ENCODE results near the gene UNK.
"Not testable (repeated sequence)": the region's sequence is repeated elsewhere in the genome, so short reads cannot be mapped to it uniquely, and the experiment has no call there.

UNK gene

DNA sequence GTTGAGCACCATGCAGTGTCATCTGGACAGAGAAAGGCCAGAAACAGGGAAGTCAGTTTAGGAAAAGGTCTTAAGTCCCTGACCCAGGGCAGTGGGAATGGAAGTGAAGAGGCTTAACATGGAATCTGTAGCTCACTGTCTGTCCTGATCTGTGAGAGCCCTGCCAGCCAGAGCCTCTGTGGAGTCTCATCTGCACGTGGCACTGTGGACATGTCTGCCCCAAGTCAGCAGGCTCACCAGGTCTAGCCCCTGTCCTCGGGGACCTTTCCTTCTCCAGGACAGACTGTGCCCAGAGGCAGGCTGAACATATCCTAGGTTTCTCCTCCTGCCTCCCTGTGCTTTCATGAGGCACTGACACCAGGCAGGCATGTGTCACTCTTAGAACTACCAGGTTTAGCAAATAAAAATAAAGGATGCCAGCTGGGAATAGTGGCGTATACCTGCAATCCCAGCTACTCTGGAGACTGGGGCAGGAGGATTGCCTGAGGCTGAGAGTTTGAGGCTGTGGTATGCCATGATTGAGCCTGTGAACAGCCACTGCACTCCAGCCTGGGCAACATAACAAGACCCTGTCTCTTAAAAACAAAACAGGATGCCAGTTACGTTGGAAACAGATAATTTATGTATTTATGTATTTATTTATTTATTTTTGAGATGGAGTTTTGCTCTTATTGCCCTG, 22.4 kb downstream of the UNK start:
- DNase-seq = no peak

DNA sequence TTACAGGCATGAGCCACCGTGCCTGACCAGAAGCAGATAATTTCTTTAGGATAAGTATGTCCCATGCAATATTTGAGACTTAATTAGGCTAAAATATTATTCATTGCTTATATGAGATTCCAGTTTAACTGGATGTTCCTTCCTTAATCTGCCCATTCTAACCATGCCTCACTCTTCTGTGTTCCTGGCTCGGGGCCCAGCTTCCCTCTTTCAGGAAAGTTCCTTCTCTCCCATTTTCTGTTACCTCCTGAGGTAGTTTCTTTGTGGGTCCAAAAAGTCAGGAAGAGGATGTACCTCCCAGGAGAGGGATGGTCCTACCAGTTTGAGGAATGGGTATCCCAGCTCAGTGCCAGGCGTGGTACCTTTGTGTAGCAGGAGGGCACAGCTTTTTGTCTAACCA, 23.3 kb downstream of the UNK start:
- DNase-seq = no peak

DNA sequence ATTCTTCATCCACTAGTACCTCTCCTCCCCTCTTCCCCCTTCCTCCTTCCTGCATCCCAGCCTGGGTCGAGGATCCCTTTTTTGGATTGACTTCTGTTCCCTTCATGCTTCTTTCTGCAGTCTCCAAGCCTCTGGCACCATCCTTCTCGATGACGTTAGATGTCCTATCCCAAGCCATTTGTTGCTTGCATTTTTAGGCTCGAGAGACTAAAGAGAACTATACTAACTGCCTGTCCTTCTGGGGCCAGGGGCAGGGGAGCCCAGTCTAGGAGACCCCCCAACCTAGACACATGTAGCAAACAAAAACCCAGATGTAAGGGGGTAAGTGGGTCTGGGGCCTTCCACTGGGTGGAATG, 23.9 kb downstream of the UNK start:
- no peak for DNase-seq

DNA sequence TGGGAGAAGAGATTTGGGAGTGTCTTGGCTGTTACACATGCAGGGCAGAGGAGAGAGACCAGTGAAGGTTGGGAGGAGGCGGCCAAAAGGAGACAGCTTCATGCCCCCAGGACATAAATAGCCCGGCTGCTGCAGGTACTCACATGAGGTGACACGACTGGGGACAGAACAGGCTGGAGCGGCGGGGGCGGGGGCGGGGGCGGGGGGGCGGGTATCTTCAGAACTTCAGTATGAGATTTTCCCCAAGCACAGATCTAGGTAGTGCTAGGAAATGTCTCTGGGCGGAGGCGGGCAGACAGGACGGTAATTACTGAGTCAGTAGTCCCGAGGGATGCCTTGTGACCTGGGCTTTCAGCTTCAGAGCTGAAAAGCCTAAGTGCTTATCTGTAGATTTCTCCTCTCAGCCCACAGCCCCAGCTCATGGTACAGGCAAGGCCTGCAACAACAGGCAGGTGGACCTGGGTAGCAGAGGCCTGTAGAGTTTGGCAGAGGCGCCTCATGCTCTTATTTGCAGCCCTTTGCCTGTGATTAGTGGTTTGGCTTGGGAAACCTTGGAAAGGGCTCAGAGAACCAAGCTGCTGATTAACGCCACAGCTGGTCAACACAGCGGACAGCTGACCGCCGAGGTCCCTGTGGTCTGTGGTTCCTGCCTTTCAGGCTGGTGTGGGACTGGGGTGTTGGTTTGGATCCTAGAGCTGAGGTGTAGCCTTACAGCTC, 24.5 kb downstream of the UNK start:
- no peak for DNase-seq

DNA sequence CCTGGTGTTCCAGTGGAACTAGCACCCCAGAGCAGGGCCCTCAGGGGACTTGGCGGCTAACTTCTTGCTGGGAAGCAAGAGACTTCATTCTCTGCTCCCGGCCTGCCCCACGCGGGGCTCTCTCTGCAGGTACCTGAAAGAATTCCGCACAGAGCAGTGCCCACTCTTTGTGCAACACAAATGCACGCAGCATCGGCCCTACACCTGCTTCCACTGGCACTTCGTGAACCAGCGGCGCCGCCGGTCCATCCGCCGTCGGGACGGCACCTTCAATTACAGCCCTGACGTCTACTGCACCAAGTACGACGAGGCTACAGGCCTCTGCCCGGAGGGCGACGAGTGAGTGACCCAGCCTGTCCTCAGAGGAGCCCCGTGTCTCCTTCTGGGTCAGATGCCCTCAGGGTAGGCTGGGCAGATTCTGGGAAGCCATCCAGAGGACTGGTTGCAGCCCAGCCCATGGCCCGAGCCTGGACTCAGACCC, 25.1 kb downstream of the UNK start:
- DNase-seq = no peak

DNA sequence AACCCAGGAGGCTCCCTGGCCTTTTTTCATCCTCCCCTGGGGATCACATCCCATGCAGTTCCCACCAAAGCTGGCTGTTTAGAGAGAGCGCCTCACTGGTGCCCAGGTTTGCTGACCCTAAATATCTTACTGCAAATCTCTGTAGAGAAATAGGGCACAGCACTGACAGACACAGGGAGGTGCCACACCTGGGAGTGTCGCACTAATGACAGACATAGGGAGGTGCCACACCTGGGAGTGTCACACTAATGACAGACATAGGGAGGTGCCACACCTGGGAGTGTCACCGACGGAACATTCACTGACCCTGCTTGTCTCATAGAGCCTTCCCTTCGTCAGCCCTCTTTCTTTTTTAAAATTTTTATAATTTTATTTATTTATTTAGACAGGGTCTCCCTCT, 25.6 kb downstream of the UNK start:
- DNase-seq = no peak

DNA sequence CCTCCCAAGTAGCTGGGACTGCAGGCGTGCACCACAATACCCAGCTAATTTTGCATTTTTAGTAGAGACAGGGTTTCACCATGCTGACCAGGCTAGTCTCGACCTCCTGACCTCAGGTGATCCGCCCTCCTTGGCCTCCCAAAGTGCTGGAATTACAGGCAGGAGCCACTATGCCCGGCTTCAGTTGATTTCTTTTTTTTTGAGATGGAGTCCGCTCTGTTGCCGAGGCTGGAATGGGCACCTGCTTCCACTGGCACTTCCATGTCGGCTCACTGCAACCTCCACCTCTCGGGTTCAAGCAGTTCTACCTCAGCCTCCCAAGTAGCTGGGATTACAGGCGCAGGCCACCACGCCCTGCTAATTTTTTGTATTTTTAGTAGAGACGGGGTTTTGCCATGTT, 26.1 kb downstream of the UNK start:
- not testable (repeated sequence) for DNase-seq

DNA sequence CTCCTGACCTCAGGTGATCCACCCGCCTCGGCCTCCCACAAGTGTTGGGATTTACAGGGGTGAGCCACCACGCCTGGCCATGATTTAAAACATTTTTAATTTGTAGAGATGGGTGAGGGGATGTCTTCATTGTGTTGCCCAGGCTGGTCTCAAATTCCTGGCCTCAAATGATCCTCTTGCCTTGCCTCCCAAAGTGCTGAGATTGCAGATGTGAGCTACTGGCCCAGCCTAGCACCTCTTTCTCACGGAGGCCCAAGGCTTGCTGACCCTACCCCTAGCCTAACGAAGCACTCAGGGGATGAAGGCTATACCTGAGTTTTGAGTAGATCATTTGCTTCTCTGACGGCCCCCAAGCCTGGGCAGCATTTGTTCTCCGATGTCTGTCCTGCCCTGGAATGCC, 26.6 kb downstream of the UNK start:
- no peak for DNase-seq

DNA sequence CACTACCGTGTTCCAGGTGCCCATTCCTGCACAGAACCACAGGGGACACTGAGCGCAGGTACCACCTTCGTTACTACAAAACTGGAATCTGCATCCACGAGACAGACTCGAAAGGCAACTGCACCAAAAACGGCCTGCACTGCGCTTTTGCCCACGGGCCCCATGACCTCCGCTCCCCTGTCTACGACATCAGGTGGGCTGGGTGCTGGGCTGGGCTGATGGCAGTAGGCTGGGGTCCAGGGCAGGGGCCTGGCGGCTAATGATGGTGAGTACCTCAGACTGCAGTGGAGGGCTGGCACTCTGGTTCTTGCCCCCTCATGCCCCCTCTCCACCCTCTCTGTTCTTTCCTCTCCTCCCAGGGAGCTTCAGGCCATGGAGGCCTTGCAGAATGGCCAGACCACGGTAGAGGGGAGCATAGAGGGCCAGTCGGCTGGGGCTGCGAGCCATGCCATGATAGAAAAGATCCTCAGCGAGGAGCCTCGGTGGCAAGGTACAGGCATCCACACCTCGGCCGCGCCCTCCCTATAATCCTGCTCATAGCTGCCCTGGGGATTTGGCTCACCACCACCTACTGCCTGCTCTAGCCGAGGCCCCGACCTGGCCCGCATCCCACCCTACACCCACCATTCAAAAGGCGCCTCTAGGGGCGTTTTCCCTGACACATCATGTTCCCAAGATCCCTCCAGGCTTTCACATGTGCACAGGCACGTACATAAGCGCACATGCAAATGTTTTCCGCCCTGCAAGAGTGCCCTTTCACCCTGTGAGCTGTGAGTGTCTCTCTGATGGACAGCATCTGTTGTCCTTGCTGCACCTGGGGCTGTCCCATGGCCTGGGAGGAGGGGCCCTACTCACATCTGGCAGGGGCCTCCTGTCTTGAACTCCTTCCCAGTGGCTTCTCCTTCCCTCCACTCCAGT, 27.7 kb downstream of the UNK start:
- no peak for DNase-seq

DNA sequence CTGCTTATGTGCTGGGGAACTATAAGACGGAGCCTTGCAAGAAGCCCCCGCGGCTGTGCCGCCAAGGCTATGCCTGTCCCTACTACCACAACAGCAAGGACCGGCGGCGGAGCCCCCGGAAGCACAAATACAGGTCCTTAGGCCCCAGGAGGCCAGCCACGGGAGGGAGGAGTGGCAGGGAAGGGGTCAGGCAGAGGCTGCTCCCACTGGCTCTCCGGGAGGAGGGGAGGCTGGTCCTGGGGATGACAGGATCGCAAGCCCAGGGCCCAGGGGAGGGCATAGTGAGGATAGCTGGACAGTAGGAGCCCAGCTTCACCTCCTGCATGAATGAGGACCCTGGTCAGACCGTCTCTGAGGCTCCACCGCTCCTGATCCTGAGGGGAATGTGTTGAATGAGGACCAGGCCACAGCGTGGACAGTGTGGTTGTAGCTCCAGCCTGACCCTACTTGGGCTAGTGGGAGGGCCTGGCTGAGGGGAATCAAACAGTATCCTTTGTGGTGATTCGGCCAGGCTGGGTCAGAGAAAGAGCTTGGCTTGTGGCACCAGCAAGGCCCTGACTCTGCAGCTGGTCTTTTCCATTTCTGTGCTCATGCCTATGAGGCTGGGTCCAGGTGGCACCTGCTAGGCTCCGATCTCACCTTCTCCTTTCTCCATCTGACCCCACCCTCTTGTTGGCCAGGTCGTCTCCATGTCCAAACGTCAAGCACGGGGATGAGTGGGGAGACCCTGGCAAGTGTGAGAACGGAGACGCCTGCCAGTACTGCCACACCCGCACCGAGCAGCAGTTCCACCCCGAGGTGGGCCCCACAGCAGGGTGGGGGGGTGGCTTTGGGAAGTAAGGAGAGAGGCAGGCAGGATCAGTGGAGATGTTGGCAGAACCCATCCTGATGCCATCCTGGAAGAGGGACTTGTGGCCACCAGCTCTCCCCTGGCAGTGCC, 28.7 kb downstream of the UNK start:
- DNase-seq = no peak

DNA sequence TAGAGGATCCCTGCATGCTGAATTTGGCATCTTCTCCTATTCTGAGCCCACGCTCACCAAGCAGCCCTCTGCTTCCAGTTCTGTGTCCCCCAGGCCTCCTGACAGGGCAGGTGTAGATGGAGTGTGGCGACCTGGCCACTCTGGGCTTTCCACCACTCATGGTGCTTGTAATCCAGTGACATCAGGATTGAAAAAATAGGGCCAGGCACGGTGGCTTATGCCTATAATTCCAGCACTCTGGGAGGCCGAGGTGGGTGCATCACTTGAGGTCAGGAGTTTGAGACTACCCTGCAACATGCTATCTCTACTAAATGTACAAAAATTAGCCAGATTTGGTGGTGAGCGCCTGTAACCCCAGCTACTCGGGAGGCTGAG, 29.4 kb downstream of the UNK start:
- DNase-seq = no peak

DNA sequence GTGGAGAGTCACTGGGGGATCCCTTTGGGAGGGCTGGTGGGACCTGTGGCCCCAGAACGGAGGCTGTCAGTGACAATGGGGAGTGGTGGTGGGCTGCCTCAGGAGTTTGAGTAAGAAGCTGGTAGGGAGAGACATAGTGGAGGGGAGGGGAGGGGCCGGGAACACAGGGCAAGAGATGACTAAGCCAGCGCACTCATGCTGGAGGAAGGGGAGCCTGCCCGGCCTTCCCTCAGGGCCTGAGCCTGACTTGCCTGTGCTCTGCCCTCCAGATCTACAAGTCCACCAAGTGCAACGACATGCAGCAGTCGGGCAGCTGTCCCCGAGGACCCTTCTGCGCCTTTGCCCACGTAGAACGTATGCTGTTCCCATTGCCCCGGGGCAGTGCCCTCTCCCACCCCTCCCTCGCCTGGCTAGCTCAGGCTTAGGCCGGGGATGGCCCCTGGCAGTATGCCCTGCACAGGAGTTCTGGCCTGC, 30.3 kb downstream of the UNK start:
- DNase-seq = no peak

DNA sequence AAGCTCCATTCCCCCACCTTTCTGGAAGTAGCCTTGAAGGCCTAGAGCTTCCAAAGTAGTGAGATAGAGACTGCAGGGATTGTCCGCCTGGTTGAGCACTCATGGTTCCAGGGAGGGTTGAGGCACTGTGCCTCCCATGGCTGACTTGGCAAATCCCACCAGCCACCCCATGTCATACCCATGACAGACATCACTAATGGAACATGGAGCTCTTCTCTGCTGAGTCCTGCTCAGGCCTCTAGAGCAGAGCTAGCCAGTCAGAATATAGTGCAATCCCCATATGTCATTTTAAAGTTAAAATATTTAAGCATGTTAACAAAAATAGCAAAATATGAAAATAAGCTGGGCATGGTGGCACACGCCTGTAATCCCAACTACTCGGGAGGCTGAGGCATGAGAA, 30.8 kb downstream of the UNK start:
- DNase-seq = no peak

DNA sequence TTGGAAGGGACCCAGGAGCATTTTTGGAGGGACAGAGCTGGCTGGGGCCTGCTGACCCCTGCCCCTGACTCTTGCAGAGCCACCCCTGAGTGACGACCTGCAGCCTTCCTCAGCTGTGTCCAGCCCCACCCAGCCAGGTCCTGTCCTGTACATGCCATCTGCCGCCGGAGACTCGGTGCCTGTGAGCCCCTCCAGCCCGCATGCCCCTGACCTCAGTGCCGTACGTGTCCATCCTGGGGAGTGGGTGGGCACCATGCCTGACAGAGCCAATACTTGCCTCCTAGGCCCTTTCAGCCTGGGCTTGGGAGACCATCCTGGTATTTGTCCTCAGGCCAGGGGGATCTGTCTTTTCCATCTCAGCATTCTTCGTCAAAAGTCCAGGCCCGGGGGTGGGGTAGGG, 32.1 kb downstream of the UNK start:
- no peak for DNase-seq

DNA sequence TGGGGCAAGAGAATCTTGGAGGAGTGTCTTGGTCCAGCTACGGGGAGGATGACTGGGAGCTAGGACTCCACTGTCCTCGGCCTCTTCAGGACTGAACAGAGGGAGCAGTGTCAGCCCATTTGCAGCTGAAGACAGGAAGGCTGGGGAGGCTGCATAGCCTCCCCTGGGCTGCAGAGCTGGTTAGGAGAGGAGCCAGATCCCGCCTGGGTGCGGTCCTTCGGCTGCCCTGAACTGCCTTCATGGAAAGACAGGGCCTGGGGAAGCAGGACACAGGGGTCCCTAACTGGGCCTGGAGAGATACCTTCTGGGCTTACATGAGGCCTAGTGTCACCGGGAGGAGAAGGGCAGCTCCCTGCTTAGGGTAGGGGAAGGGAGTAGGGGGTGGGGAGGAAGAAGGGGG, 33.0 kb downstream of the UNK start:
- DNase-seq = no peak

DNA sequence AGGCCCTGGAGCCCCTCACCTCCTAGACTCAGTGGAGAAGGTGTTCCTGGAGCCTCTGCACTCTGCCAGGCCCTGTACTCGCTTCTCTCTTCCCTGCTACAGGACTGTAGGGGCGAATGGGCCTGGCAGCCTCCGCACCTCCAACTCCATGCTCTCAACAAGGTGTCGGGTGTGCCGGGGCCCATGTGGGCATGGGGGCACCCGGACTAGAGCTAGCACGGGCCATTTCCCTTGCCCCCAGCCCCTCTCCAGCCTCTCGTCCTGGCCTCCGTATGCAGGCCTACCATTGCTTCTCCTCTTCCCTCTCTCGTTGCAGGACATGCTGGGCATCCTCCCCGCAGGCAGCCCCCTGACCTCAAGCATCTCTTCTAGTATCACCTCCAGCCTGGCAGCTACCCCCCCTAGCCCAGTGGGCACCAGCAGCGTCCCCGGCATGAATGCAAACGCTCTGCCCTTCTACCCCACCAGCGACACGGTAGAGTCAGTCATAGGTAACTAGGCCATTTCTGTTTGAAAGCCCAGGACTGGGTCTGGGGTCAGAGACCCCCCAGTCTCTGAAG, 33.8 kb downstream of the UNK start:
- DNase-seq = no peak

DNA sequence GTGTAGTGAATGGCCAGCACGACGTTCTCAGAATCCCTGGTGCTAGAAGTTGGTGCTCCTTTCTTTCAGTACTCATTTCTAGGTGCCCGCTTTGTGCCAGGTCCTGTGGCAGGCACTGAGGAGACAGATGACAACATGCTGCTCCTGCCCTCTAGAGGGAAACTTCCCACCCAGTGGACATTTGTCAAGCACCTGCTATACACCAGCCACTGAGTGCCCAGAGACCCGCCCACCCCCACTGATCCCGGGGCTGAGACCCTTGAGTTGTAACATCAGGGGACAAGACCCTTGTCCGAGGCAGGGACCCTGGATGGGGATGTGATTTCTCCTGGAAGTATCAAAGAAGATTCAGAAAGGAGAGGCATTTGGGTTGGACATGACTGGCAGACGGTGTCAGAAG, 34.5 kb downstream of the UNK start:
- no peak for DNase-seq

DNA sequence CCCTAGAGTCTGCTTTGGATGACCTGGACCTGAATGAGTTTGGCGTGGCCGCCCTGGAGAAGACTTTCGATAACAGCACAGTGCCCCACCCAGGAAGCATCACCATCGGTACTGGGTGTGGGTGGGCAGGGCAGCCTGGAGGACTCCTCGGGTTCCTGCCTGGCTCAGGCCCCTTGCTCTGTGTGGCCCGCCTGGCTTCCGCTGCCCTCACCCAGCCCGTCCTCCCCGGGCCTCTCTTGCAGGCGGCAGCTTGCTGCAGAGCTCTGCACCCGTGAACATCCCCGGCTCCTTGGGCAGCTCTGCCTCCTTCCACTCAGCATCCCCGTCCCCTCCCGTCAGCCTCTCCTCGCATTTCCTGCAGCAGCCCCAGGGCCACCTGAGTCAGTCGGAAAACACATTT, 35.1 kb downstream of the UNK start:
- DNase-seq = no peak

DNA sequence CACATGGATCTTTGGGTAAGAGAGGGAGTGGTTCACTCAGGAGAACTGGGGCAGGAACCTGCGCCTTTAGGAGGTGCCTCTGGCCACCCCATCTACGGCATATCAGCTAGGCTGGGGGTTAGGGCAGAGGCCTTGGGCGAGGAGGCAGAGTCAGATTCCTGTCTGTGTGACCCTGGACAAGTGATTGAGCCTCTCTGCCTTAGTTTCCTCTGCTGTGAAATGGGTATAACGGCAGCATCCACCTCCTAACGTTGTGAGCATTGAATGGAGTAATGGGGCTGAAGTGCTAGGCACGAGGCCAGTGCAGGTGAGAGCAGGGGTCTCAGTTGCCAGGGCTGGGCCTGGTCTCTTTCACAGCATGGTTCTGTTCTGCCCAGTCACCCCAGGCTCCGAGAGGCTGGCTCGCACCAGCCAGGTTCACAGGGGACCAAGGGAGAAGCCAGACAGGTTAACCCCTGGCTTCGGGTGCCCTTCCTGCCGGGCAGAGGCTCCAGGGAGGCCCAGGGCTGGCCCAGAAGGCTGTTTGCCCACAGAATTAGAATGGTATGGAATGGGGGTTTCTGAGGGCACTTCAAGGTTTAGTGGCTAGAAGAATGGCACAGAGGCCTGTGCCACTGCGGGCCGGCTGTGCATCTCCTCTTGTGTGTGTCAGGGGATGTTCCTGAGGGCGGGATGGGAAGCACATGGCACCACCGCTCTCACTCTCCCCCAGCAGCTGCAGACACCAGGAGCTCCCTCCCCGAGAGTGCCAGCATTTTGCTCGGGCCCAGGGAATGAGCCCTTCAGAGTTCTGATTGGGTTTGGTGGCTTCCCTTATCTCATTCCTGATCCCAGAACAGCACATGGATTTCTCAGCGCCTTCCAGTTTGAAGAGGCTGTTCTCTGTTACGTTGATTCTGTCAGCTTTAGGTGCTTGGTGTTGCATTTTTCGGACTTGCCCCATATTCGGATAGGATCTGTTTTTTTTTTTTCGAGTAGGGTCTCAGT, 35.8 kb downstream of the UNK start:
- no peak for DNase-seq

DNA sequence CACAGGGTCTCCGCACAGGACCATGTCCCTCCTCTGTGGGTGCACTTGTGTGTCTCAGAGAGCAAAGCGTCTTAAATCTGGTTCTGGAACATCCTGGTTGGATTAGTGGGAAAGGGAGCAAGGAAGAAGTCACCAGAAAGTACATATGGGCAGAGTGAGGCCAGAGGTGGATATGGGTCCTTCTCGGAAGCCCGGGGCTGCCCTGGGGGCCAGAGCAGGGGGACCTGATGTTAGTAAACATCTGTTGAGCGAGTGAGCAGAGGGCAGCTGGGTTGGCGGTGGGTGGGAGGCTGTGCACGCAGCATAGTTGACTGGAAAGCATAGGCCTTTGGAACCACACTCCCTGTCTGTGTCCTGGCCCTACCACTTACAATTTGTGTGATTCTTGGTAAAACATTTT, 36.9 kb downstream of the UNK start:
- DNase-seq = no peak

Measured in activated CD4-positive, alpha-beta T cell treated with anti-CD3 and anti-CD28 coated beads for 1 hour (primary cell).